ENCODE measurements around the gene EPB41L5. TPM values are rescaled to one million over a fixed set of nuclear protein-coding genes. Genes with fewer than 3 reads are reported as not detected.

EPB41L5 gene
- total and polyA plus RNA-seq, 2 donors (not counting 3 experiments of a cell fraction or from before 2014, with no cell fraction given), result 8.4 to 13.6 TPM

DNA sequence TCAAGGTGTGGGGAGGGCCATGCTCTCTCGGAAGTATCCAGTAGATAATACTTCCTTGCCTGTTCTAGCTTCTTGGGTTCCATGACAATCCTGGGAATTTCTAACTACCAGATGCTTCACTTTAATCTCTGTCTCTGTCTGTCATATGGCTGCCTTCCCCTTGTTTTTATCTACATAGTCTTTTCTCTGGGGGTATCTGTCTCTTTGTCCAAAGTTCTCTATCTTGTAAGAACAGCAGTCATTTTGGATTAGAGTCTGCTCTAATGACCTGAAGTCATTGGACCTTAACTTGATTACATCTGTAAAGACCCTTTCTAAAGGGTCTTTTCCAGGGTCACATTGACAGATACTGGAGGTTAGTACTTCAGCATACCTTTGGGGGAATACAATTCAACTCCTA, 11.4 kb upstream of the EPB41L5 start:
- no peaks in the 10 kb centered on the region for H3K4me1 ChIP-seq (ENCODE audit: control insufficient read depth, extremely low read depth, insufficient read depth, low read length)
- no peaks in the 10 kb centered on the region for H3K79me2 ChIP-seq (ENCODE audit: control insufficient read depth, insufficient read depth, low read length)
- no peak overlapping the region for H3K4me3 ChIP-seq (replicated peaks in 1 of 3; ENCODE audit: insufficient read depth in 1 of 3, low read depth in 1 of 3, low read length in 3 of 3)
- POLR2A ChIA-PET, result no interaction called here
- no peaks in the 10 kb centered on the region for H4K20me1 ChIP-seq (replicated peaks; ENCODE audit: control insufficient read depth, extremely low read depth, insufficient read depth, low read length)
- no peaks in the 10 kb centered on the region for H3K36me3 ChIP-seq (ENCODE audit: control insufficient read depth in 2 of 2, extremely low read depth in 1 of 2, insufficient read depth in 2 of 2, low read length in 2 of 2)
- H3K9me1 ChIP-seq (replicated peaks; ENCODE audit: control insufficient read depth, extremely low read depth, insufficient read depth, low read length), result no peaks in the 10 kb centered on the region
- H3K9ac ChIP-seq (replicated peaks; ENCODE audit: extremely low read depth, insufficient read depth, low read length), result no peak overlapping the region
- DNase-seq (ENCODE audit: low read depth, low spot score), result no peak
- intact Hi-C loops (cut with micrococcal nuclease) (no loop called here), dilution Hi-C loops (cut with MboI; ENCODE audit: extremely low pct_ligation_motif_present, low sequenced_read_pairs) (no loop called here)
- H2AFZ ChIP-seq (ENCODE audit: low read depth, low read length), result no peak overlapping the region
- no TSS peak for BruUV-seq (replicated peaks)
- H3K9me3 ChIP-seq (replicated peaks; ENCODE audit: control insufficient read depth, insufficient read depth, low read length), result no peaks in the 10 kb centered on the region
- CTCF ChIA-PET, result no interaction called here
- no peak for FAIRE-seq
- TF ChIP-seq POLR2AphosphoS5 (IDR thresholded peaks at IDR 0.05; ENCODE audit: insufficient read depth, low read depth, low read length) (no peak), EZH2 (IDR thresholded peaks at IDR 0.05; ENCODE audit: borderline replicate concordance, low read depth, low read length, severe bottlenecking) (no peak), GATA2 (IDR thresholded peaks at IDR 0.05; ENCODE audit: insufficient read depth, insufficient read length, low read depth, low read length) (no peak), POLR2A (IDR thresholded peaks at IDR 0.05; ENCODE audit: low read depth, low read length) (no peak), JUN (IDR thresholded peaks at IDR 0.05; ENCODE audit: borderline replicate concordance, insufficient read depth, insufficient read length, low read depth) (no peak), FOS (IDR thresholded peaks at IDR 0.05; ENCODE audit: borderline replicate concordance, insufficient read depth, low read length) (no peak), MYC (IDR thresholded peaks at IDR 0.05; ENCODE audit: low read depth, low read length) (no peak)
- TF ChIP-seq, protein P1, sequence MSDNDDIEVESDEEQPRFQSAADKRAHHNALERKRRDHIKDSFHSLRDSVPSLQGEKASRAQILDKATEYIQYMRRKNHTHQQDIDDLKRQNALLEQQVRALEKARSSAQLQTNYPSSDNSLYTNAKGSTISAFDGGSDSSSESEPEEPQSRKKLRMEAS (IDR thresholded peaks at IDR 0.05; ENCODE audit: insufficient read depth, insufficient read length), result no peak
- TF ChIP-seq, protein P2, sequence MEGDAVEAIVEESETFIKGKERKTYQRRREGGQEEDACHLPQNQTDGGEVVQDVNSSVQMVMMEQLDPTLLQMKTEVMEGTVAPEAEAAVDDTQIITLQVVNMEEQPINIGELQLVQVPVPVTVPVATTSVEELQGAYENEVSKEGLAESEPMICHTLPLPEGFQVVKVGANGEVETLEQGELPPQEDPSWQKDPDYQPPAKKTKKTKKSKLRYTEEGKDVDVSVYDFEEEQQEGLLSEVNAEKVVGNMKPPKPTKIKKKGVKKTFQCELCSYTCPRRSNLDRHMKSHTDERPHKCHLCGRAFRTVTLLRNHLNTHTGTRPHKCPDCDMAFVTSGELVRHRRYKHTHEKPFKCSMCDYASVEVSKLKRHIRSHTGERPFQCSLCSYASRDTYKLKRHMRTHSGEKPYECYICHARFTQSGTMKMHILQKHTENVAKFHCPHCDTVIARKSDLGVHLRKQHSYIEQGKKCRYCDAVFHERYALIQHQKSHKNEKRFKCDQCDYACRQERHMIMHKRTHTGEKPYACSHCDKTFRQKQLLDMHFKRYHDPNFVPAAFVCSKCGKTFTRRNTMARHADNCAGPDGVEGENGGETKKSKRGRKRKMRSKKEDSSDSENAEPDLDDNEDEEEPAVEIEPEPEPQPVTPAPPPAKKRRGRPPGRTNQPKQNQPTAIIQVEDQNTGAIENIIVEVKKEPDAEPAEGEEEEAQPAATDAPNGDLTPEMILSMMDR (IDR thresholded peaks at IDR 0.05; ENCODE audit: extremely low read depth in 1 of 2, insufficient read depth in 1 of 2, low read depth in 1 of 2, low read length in 2 of 2), result no peak
- H3K27ac ChIP-seq (ENCODE audit: insufficient read depth, low read depth, low read length), result no peak overlapping the region
- H3K4me2 ChIP-seq (ENCODE audit: insufficient read depth, low read length), result no peak overlapping the region
- no peaks in the 10 kb centered on the region for H3K27me3 ChIP-seq (ENCODE audit: control insufficient read depth in 2 of 2, insufficient read depth in 2 of 2, low read length in 2 of 2)
